Kidney glomerular epithelial cell (primary cell): ENCODE results near the gene GUK1.

ENCODE experiments used
- DNase-seq: peaks from one replicate; lab custom pipeline; 2025; lab: John Stamatoyannopoulos, UW

The GUK1 gene

GRCh38 chr1:228131766-228132165 lies 8.3 kb upstream of the GUK1 start:
- DNase-seq = no peak

GRCh38 chr1:228134591-228134990 lies 5.5 kb upstream of the GUK1 start:
- no peak for DNase-seq

GRCh38 chr1:228136901-228137300 lies 3.2 kb upstream of the GUK1 start:
- DNase-seq = no peak

- DNase-seq = no peak
These were observed 611 bp upstream of the GUK1 start for GRCh38 chr1:228139406-228139930.

GRCh38 chr1:228140724-228141225 lies 696 bp downstream of the GUK1 start:
- no peak for DNase-seq

DNA sequence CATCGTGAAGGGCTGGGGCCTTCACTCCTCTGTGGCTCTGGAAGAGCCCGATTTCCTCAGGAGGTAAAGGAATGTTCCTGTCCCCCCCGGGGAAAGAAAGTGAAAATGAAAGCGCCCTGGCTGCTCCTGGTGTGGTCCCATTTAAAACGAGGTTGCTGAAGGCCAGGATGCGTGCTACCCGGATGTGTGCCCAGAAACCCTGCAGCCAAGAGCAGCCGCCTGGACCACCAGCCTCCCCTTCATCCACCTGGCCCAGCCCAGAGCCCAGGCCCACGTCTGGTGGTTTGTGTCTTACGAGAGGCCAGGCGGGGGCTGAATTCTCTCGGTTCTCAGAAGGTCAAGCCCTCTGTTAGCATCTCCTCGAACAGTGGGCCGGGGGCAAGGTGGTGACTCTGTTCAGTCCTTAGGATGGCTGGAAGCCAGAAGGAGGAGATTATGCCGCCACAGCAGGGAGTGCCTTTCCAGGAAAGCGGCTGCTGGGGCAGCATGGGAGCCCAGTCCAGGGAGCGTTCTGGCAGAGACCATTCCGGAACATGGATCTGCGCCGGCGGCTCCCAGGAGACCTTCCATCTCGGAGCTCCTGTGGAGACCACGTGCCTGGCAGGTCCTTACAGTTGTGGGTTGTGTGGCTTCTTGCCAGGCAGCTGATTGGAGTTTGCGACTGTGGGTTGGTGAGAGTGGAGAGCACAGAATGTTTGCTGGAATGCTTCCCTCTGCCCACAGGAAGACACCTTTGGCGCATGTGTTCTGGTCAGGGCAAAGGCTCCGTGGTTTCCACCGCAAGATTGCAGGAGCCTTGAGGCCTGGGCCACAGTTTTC lies 1.4 kb downstream of the GUK1 start:
- DNase-seq = peak; percentile 22

DNA sequence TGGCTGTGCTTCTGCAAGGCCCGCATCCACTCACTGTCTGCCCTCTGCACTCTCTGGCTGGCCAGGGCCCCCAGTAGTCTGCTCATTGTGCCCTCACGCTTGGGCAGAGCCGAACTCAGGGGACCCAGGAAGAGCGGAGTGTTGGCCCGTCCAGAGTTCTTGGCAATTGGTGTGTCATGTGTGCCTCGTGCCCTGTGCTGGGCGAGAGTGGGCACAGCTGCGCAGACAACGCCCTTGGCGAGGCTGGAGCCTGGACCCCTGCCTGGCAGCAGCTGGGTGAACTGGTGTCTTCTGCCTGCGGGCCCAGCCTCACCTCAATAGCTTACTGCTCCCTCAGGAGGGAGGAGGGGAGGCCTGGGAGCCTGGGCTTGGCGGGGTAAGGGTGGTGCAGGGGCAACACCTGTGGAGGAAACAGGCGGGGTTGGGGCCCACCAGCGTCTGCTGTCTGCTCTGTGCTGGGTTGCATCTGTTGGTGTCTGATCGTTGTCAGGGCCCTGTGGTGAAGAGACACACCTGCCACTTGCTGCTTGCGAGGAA lies 2.1 kb downstream of the GUK1 start:
- DNase-seq = no peak

GRCh38 chr1:228142701-228143136 lies 2.6 kb downstream of the GUK1 start:
- DNase-seq = no peak

DNA sequence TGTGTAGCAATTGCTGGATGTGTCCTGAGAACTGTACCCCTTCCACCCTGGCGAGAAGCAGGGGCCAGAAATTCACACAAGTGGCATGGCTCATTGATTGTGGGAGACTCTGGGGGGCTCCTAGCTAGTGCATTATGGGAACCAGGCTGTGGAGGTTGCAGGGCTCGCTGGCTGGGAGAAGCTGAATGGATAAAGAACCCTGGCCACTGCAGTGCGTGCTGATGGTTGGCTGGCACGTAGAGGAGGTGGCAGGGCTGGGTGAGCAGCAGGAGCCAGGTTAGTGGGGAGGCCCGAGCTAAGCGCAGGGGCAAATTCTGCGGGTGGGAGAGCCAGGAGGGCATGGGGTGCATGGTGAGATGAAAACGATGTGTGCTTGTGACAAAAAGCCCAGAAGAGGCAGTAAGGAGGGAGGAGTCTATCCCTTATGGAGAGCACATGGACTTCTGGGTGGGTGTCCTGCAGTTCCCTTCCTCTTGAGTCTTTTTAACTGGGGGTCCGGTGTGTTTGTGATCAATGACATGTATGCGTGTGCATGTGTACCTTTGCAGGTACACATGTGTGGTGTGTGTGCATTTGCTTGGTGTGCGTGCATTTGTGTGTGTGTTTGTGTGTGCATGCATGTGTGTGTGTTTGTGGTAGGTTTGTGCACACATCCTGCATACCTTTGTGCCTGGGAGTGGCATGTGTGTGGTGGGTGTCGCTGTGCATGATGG lies 3.6 kb downstream of the GUK1 start:
- DNase-seq = no peak

GRCh38 chr1:228144193-228144992 lies 4.3 kb downstream of the GUK1 start:
- no peak for DNase-seq

- DNase-seq = no peak
These were observed 4.9 kb downstream of the GUK1 start for GRCh38 chr1:228144993-228145343.

DNA sequence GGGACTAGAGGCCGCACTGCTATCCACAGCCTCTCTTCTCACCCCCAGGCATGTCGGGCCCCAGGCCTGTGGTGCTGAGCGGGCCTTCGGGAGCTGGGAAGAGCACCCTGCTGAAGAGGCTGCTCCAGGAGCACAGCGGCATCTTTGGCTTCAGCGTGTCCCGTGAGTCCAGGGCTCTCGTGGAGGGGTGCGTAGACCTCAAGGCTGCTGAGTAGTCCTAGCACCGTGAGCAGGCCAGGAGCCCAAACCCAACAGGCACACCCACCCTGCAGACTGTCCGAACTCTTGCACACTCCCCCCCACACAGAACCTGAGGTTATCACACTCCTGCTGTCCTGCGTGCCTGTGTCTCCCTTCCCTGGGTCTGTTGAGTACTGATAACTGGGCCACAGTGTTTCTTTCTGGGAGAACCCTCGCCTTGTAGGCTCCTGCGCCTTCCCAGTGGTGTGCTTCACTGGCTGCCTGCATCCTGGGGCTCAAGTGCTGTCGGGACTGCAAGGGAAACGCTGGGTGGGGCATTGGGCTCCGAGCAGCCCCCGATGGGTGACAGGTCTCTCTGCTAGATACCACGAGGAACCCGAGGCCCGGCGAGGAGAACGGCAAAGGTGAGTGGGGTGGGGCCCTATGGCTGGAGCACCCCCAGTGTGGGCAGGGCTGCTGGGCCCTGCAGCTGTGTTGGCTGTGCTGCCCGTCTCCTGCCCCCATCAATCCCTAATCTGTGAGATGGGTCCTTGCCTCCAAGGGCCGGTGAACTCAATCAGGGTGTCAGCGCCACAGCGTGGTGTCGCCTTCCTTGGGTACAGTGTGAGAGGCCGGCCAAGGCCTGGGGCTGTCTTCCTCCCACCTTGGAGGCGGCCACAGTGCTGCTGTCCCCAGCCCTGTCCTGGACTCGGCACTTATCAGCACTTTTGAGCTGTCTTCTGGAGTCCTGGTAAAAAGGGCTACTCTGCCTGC lies 5.7 kb downstream of the GUK1 start:
- no peak for DNase-seq

DNA sequence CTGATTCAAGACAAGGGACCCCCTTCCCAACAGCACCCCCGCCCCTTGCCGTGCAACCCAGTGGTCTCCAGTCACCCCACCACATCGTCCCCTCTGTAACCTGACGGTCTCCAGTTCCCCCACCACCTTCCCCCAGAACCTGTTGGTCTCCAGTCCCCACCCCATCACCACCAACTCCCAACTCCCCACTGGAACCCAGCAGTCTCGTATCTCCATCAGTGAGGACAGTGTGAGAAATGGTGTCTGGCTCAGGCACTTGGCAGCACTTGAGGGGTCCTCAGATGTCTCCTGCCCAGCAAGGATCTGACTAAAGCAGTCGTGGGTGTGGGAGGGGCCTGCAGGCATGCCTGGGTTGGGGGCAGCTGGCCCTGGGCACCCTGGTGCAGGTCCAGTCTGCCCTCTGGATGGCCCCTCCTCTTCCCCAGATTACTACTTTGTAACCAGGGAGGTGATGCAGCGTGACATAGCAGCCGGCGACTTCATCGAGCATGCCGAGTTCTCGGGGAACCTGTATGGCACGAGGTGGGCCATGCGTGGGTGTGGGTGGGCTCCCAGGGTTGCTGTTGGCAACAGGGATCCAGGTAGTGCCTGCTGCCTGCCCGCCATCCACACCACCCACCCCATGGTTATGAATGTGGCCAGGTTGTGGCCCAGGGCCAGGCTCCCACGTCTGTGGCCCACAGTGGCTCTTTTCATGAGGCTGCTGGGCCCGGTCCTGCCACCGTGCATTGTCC lies 6.5 kb downstream of the GUK1 start:
- no peak for DNase-seq

DNA sequence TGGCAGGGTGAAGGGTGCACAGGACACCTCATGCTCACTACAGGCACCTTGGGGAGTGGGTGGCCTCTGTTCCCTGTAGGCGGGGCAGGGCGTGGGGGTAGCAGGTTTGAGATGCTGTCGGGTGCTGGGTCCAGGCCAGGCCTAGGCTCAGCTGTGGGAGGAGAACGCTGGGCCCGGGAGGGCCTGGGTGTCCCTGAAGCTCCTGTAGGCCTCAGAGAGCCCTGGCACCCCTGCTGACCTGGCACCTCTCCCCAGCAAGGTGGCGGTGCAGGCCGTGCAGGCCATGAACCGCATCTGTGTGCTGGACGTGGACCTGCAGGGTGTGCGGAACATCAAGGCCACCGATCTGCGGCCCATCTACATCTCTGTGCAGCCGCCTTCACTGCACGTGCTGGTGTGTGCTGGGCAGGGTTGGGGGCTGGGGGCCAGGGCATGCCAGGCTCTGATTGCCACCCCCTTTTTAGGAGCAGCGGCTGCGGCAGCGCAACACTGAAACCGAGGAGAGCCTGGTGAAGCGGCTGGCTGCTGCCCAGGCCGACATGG lies 7.1 kb downstream of the GUK1 start:
- DNase-seq = no peak

DNA sequence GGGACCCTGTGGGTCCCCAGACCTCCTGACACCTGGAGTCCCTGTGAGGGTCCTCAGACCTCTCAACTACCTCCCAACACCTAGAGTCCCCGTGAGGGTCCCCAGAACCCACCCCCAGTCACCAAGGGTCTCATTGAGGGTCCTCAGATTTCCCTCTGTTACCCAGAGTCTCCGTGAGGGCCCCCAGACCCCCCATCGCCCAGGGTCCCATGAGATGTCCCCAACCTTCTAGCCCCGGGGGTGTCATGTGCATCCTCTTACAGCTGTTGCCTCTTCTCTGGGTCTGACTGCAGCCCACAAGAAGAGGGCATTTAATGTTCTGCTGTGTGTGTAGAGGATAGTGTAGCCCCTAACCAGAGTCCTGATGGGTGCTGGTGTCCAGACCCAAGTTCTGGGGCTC lies 7.7 kb downstream of the GUK1 start:
- DNase-seq = no peak

- DNase-seq = no peak
These were observed 8.2 kb downstream of the GUK1 start for GRCh38 chr1:228148196-228148861.

DNA sequence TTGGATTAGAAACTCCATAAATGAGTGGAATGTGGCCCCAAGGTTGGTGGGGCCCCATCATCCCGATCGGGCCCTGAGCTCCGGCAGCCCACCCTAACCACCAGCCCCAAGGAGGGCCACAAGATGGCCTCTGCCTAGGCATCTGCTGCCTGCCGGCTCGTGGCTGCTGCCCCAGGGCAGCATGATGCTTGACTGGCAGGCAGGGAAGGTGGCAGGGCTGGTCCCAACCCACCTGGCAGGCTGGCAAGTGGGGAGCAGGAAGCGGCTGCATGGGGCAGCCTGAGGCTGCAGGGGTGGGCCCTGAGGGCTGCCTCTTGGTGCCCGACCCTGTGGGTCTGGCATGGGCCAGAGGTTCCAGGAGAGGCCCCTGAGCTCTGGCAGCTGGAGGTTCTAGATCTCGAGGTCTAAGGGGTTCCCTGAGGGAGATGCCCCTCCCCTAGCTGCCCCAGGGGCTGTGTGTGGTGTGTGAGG lies 8.9 kb downstream of the GUK1 start:
- DNase-seq = no peak

DNA sequence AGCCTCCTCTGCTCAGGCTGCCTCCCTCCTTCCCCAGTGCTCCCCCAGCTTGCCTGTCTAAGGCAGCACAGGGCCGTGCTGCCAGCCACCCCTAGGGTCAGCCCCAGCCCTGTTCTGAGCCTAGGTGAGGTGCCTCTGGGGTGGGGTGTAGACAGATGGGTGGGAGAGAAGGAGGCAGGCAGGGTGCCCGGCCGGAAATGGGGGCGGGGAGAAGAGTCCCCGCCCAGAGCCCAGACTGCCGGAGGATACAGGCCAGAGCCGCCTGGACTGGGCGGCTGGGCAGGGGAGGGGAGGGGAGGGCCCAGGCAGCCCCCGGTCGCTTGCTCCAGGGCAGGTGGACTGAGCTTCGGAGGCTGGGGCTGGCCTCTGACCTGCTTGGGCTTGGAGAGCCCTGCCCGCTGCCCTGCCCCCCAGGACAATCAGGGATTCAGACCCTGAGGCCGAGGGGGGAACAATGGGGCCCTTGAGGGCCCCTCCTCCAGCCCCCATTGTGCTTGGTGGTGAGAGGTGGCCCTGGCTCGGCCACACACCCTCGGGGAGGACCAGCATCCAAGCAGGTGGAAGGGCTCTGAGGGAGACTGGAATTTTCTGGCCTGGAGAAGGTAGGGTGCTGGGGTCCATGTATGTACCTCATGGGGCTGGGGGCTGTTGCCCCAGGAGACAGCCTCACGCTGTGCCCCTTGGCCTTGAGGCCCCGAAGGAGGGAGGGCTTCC lies 9.5 kb downstream of the GUK1 start, which contains the start of gene GJC2:
TSS of gene GJC2 (plus strand) at position 525 of the 714 bp plus-strand sequence. CDS start 7,829 bp downstream, outside the sequence.
- DNase-seq = no peak
